Esophagus muscularis mucosa (tissue), 4 donors: ENCODE measurements around the gene CYP46A1.

Experiments used
- EP300 ChIP-seq: sonication (generic); formaldehyde crosslinking; IDR thresholded peaks from one replicate; pipeline ENCODE4 v1.6.1; 2017; ENCODE audit warnings: antibody characterized with exemption
- POLR2A ChIP-seq: fragments of 450-650 bp; IDR thresholded peaks from one replicate; pipeline ENCODE4 v1.6.1; 2017; ENCODE audit warnings: antibody characterized with exemption, moderate library complexity, mild to moderate bottlenecking, low read depth
- TF ChIP-seq, protein P1 (sequence below), 3 experiments: fragments of 200-600 bp in 2 of 3; fragments of 450-650 bp in 1 of 3; sonication (generic) in 2 of 3; IDR thresholded peaks; one replicate each; pipeline ENCODE4 v1.5.1; 2017 to 2019; ENCODE audit warnings: antibody characterized with exemption in 3 of 3, mild to moderate bottlenecking in 2 of 3, moderate library complexity in 1 of 3

DNA sequence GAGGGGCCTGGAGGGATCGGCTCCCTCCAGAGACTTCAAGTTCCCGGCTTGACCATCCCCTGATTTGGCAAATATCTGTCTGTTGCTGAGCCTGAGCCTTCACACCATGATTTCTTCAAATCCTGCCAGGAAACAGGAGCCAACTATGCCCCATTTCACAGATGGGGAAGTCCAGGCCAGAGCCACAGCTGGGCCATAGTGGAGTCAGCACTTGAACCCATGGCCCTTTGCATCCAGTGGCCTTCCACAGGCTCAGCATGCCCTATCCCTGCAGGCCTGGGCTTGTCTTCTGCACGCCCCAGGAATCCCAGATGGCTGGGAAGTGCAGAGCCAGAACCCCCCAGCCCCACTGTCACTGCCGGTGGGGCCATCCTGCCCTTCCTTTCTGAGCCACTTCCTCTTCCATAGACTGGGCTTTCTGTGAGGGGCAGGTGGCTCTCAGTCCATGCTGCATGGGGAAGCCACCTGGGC lies 44.9 kb downstream of the CYP46A1 start:
- TF ChIP-seq, protein P1, sequence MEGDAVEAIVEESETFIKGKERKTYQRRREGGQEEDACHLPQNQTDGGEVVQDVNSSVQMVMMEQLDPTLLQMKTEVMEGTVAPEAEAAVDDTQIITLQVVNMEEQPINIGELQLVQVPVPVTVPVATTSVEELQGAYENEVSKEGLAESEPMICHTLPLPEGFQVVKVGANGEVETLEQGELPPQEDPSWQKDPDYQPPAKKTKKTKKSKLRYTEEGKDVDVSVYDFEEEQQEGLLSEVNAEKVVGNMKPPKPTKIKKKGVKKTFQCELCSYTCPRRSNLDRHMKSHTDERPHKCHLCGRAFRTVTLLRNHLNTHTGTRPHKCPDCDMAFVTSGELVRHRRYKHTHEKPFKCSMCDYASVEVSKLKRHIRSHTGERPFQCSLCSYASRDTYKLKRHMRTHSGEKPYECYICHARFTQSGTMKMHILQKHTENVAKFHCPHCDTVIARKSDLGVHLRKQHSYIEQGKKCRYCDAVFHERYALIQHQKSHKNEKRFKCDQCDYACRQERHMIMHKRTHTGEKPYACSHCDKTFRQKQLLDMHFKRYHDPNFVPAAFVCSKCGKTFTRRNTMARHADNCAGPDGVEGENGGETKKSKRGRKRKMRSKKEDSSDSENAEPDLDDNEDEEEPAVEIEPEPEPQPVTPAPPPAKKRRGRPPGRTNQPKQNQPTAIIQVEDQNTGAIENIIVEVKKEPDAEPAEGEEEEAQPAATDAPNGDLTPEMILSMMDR (IDR thresholded peaks at IDR 0.05) = no peak
- TF ChIP-seq POLR2A (no peak), EP300 (no peak)
